Measurements from ENCODE around the gene SNED1.

The SNED1 gene

DNA sequence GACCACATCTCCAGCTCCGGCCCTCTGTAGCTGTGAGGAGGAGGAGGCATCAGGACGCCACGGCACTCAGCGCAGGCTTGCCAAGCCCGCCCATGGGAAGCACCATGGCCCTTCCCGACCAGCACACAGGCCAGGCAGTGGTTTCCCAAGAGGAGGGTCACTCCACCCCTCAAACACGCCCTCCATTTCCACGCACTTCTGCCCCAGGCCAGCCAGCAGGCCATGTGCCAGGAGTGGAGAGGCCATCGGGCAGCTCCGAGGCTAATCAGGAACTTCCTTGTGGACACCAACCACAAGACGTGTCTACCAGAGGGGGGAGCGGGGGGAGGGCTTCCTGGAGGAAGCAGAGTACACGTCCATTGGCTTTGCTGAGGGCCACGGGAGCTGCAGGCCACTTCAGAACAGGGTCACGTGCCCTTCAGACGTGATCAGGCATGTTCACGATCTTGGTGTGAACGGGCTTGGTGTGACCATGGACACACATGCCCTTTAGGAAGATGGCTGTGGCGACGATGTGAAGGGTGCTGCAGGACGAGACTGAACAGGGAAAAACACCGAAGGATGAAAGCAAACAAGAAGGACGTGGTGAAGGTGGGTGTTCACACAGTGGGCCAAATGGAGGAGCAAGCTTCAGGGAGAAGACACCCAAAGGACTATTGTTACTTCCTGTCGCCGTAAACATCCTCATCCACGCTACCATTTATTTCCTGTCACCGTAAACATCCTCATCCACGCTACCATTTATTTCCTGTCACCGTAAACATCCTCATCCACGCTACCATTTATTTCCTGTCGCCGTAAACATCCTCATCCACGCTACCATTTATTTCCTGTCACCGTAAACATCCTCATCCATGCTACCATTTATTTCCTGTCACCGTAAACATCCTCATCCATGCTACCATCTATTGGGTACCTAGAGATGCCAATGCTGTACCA, 110.1 kb downstream of the SNED1 start:
- no peak for DNase-seq (ENCODE audit: low read depth)
- no peak overlapping the region for H3K4me3 ChIP-seq (ENCODE audit: control insufficient read depth, low read depth, low read length)
- TF ChIP-seq, protein P1, sequence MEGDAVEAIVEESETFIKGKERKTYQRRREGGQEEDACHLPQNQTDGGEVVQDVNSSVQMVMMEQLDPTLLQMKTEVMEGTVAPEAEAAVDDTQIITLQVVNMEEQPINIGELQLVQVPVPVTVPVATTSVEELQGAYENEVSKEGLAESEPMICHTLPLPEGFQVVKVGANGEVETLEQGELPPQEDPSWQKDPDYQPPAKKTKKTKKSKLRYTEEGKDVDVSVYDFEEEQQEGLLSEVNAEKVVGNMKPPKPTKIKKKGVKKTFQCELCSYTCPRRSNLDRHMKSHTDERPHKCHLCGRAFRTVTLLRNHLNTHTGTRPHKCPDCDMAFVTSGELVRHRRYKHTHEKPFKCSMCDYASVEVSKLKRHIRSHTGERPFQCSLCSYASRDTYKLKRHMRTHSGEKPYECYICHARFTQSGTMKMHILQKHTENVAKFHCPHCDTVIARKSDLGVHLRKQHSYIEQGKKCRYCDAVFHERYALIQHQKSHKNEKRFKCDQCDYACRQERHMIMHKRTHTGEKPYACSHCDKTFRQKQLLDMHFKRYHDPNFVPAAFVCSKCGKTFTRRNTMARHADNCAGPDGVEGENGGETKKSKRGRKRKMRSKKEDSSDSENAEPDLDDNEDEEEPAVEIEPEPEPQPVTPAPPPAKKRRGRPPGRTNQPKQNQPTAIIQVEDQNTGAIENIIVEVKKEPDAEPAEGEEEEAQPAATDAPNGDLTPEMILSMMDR (IDR thresholded peaks at IDR 0.05; ENCODE audit: control insufficient read depth, insufficient read depth, low read depth, low read length, missing control alignments) = no peak

DNA sequence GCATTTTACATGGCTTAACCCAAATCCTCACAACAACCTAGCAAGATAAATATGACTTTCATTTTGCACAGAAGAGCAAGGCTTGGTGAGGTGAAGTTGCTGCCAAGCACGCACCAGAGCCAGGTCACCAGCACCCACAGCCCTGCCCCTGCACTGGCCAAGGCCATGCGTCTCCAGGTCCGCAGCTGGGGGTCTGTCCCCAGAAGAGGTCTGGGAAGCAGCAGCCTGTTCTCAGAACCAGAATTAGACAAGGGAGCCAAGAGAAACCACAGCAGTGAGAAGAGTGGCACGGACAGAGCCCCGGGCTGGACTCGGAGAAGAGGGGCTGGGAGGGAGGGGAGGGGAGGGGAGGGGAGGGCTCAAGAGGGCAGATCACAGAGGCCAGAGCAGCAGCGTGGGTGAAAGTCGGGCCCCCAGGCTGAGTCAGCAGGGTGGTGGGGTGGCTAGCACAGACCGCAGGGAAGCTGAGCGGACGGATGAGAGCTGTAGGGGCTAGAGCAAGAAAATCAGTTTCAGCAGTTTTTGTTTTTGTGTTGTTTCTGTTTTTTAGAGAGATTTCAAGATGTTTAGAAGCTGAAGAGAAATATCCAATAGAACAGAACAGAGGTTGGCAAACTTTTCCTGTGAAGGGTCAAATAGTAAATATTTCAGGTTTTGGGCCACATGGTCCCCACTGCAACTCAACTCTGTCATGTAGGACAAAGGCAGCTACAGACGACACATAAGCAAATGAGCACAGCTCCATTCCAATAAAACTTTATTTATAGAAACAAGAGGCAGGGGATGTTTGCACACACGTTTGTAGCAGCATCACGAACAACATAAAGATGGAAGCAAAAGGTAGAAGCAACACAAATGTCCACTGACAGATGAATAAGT, 111.0 kb downstream of the SNED1 start:
- TF ChIP-seq, protein P1 (IDR thresholded peaks at IDR 0.05; ENCODE audit: control insufficient read depth, insufficient read depth, low read depth, low read length, missing control alignments) = no peak
- H3K4me3 ChIP-seq (ENCODE audit: control insufficient read depth, low read depth, low read length) = no peak overlapping the region
- DNase-seq (ENCODE audit: low read depth) = no peak

DNA sequence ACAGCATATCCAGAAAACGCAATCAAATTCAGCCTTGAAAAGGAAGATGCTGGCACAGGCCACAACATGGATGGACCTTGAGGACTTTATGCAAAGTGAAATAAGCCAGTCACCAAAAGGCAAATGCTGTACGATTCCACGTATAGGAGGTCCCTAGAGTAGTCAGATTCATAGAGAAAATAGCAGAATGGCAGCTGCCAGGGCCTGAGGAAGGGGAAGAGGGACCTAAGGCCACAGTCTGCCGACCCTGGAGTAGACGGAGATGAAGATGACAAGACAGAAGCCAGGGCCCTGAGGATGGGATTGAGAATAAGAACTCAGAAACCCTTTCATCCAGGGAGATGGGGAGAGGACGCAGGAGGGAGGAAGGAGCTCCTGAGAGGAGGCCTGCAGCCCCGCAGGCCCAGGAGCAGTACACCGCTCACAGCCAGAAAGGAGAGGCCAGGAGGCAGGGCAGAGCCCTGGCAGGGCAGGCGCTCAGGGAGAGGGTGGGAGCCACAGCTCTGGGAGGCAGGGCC, 111.7 kb downstream of the SNED1 start:
- TF ChIP-seq, protein P1 (IDR thresholded peaks at IDR 0.05; ENCODE audit: control insufficient read depth, insufficient read depth, low read depth, low read length, missing control alignments) = no peak
- no peak overlapping the region for H3K4me3 ChIP-seq (ENCODE audit: control insufficient read depth, low read depth, low read length)
- no peak for DNase-seq (ENCODE audit: low read depth)

DNA sequence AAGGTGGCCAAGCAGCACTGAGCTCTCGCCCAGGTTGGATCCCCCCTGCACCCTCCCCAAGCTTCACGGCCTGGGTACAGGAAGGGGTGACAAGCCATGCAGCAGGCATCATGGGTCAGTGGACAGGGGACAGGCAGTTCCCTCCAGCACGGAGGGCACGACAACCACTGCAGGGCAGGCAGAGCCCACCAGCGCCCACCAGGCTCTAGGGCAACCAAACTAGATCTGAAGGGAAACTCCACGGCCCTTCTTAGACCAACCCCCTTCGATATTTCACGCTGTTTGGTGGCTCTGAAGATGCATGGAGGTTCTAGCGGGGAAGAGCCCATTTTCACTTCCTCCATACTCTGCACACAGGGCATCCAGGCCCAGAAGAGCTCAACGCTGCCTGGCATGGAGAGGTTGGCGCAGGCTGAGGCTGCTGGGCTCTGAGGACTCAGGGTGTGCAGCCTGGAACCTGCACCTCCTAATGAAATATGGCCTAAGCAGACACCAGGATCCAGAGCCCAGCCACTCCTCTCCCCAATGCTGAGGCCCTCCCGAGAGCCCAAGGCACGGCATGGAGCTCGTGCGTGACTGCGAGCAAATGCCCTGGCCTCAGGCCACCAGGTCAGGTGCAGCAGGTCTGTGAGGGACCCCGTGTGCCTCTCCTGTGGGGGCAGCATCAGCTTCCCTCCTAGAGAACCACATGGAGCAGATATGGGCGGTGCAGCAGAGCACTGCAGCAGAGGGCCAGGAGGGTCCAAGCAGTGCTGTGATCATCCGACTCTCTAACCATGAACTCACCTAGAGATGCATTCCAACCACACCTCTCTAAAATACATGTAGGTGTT, 112.4 kb downstream of the SNED1 start:
- TF ChIP-seq, protein P1 (IDR thresholded peaks at IDR 0.05; ENCODE audit: control insufficient read depth, insufficient read depth, low read depth, low read length, missing control alignments) = no peak
- no peak for DNase-seq (ENCODE audit: low read depth)
- H3K4me3 ChIP-seq (ENCODE audit: control insufficient read depth, low read depth, low read length) = no peak overlapping the region

DNA sequence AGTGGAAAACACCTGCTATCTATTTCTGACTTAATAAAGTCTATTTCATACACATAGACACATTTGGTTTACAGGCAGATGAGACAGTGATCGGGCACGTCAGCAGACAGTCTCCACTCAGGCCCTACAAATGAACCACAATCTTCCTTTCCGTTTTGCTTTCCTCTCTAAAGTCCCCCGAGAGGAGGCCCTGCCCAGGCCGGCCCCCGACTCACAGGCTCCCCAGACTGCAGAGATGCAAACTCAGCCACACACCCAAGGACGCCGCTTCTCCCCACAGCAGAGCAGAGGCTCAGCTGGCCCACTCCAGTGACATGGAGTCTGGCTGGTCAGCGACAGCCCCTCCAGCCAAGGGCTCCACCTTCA, 113.0 kb downstream of the SNED1 start:
- no peak overlapping the region for H3K4me3 ChIP-seq (ENCODE audit: control insufficient read depth, low read depth, low read length)
- TF ChIP-seq, protein P1 (IDR thresholded peaks at IDR 0.05; ENCODE audit: control insufficient read depth, insufficient read depth, low read depth, low read length, missing control alignments) = no peak
- DNase-seq (ENCODE audit: low read depth) = no peak

DNA sequence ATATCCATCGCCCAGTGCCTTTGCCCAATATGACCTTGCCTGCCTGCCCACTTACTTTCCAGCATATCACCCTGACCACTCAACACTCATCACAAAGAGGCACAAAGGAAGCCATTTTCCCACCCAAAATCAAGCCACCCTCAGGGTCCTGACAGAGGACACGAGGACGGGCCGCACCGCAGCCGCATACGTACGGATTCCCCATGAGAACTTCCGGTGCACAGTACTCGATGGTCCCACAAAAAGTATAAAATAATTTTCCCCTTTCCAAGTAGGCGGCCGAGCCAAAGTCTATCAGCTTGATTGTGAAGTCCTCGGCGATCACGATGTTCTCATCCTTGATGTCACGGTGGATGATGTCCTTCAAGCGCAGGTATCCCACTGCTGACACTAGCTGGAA, 113.6 kb downstream of the SNED1 start:
- H3K4me3 ChIP-seq (ENCODE audit: control insufficient read depth, low read depth, low read length) = no peak overlapping the region
- TF ChIP-seq, protein P1 (IDR thresholded peaks at IDR 0.05; ENCODE audit: control insufficient read depth, insufficient read depth, low read depth, low read length, missing control alignments) = no peak
- no peak for DNase-seq (ENCODE audit: low read depth)

Measured in AG09309 (cell line).